ENCODE data around the gene SAA1.
"Not testable (repeated sequence)": the region's sequence is repeated elsewhere in the genome, so short reads cannot be mapped to it uniquely, and the experiment has no call there.

Gene SAA1

GRCh38 chr11:18265949-18266348 lies at the start of gene SAA1:
TSS of gene SAA1 (plus strand) at chr11:18266264. CDS start at chr11:18266888, 624 bp downstream.
- DNase-seq, result no peak

- DNase-seq, result no peak
Observed at GRCh38 chr11:18221274-18221876, 44.7 kb upstream of the SAA1 start.

- no peak for DNase-seq
Observed at GRCh38 chr11:18222814-18223421, 43.1 kb upstream of the SAA1 start.

GRCh38 chr11:18223591-18224387 lies 42.3 kb upstream of the SAA1 start:
- DNase-seq, result no peak

GRCh38 chr11:18225913-18226312 lies 40.2 kb upstream of the SAA1 start:
- no peak for DNase-seq

GRCh38 chr11:18229501-18229900 lies 36.6 kb upstream of the SAA1 start:
- DNase-seq, result no peak

- no peak for DNase-seq
Observed at GRCh38 chr11:18230859-18231258, 35.2 kb upstream of the SAA1 start.

GRCh38 chr11:18233912-18234311 lies 32.2 kb upstream of the SAA1 start:
- no peak for DNase-seq

GRCh38 chr11:18235394-18236334 lies 30.4 kb upstream of the SAA1 start:
- DNase-seq, result no peak

- no peak for DNase-seq
Observed at GRCh38 chr11:18236664-18237356, 29.3 kb upstream of the SAA1 start, which contains the start of gene SAA4. TSS of gene SAA4 (minus strand) at chr11:18236802. CDS start at chr11:18235926, 876 bp downstream.

GRCh38 chr11:18239655-18240054 lies 26.4 kb upstream of the SAA1 start:
- DNase-seq, result no peak

- peak; percentile 71 for DNase-seq
Observed at GRCh38 chr11:18243783-18244362, 22.2 kb upstream of the SAA1 start.

- DNase-seq, result no peak
Observed at GRCh38 chr11:18245396-18245795, 20.7 kb upstream of the SAA1 start.

- peak; percentile 69 for DNase-seq
Observed at GRCh38 chr11:18246379-18247190, 19.5 kb upstream of the SAA1 start.

GRCh38 chr11:18247191-18247581 lies 18.9 kb upstream of the SAA1 start:
- not testable (repeated sequence) for DNase-seq

GRCh38 chr11:18248561-18248960 lies 17.5 kb upstream of the SAA1 start, which contains the start of gene SAA2:
TSS of gene SAA2 (minus strand) at chr11:18248668. CDS start at chr11:18248011, 657 bp downstream.
- peak; percentile 14 for DNase-seq

- DNase-seq, result no peak
Observed at GRCh38 chr11:18253233-18253632, 12.8 kb upstream of the SAA1 start.

GRCh38 chr11:18253778-18254338 lies 12.2 kb upstream of the SAA1 start:
- DNase-seq, result no peak

GRCh38 chr11:18254781-18255361 lies 11.2 kb upstream of the SAA1 start:
- DNase-seq, result no peak

- no peak for DNase-seq
Observed at GRCh38 chr11:18259259-18259658, 6.8 kb upstream of the SAA1 start.
